GM13977 (cell line): ENCODE measurements around the gene CRKL.

Experiments
- DNase-seq: peaks from one replicate; pipeline ENCODE4 v3.0.0; 2012; ENCODE audit warnings: low spot score
- in situ Hi-C: fragments of 300-500 bp; cut with MboI; formaldehyde crosslinking; loops from one replicate; pipeline ENCODE4 v1.12.0; 2022; ENCODE audit warnings: low sequenced_read_pairs, low pct_unique_long_range_greater_than_20kb, mixed read lengths, inconsistent platforms; ENCODE audit not compliant: unreplicated experiment
- TF ChIP-seq, protein P1 (sequence below): IDR thresholded peaks from 2 replicates; pipeline ENCODE4 v1.5.1; 2012; ENCODE audit warnings: mild to moderate bottlenecking, control low read depth; ENCODE audit not compliant: insufficient read depth; ENCODE audit errors: extremely low read depth, missing control alignments

The CRKL gene

DNA sequence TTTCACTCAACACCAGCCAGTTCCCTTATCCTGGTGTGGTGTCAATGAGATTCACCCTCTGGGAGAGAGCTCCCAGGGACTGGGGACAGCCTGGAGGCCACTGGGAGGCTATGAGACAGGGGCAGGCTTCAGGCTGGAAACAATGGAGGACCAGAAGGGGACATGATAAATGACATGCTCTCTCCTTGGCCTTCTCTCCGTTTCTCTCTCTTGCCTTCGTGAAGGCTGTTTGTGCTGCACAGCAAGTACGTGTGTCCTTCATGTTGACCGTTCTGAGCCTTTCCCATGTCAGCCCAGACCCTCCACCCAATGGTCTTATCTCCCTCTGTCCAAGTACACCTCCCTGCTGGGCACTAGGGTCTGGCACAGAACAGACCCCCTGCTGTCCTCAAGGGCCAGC, 63.3 kb downstream of the CRKL start:
- TF ChIP-seq, protein P1, sequence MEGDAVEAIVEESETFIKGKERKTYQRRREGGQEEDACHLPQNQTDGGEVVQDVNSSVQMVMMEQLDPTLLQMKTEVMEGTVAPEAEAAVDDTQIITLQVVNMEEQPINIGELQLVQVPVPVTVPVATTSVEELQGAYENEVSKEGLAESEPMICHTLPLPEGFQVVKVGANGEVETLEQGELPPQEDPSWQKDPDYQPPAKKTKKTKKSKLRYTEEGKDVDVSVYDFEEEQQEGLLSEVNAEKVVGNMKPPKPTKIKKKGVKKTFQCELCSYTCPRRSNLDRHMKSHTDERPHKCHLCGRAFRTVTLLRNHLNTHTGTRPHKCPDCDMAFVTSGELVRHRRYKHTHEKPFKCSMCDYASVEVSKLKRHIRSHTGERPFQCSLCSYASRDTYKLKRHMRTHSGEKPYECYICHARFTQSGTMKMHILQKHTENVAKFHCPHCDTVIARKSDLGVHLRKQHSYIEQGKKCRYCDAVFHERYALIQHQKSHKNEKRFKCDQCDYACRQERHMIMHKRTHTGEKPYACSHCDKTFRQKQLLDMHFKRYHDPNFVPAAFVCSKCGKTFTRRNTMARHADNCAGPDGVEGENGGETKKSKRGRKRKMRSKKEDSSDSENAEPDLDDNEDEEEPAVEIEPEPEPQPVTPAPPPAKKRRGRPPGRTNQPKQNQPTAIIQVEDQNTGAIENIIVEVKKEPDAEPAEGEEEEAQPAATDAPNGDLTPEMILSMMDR, result no peak
- in situ Hi-C loops, result no loop called here
- no peak for DNase-seq

DNA sequence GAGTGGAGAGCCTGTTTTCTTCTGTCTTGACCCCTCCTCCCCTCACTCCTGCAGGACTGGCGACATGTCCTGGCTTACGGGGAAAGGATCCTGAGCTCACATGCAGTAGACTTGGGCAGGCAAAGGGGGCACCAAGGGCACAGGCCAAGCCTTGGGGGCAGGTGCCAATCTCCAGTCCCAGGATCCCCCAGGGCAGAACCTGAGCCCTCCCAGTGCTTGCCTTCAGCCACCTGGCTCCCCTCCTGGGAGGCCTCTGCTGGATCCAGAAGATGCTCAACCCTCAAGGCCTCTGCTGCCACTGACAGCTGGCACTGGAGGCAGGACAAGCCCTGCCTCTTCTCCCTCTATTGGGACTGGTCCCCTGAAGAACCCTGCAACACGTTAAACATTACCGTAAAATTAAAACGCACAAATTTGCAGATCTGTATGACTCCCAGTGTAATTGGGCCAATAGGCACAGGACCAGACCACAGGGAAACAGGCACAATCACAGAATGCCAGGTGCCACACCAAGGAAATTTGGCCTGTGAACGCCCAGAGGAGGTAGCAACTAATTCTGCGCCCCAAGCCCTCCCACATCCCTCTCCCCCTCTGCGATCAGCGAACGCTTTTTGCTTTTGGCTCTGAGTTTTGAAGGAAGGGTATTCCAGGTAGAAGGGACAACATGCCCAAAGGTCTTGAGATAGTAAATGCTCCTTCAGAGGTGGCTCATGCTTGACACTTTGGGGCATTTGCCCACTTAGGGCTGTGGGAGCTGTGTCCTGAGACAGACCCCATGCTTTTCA, 63.9 kb downstream of the CRKL start:
- in situ Hi-C loops, result no loop called here
- TF ChIP-seq, protein P1, result no peak
- no peak for DNase-seq

DNA sequence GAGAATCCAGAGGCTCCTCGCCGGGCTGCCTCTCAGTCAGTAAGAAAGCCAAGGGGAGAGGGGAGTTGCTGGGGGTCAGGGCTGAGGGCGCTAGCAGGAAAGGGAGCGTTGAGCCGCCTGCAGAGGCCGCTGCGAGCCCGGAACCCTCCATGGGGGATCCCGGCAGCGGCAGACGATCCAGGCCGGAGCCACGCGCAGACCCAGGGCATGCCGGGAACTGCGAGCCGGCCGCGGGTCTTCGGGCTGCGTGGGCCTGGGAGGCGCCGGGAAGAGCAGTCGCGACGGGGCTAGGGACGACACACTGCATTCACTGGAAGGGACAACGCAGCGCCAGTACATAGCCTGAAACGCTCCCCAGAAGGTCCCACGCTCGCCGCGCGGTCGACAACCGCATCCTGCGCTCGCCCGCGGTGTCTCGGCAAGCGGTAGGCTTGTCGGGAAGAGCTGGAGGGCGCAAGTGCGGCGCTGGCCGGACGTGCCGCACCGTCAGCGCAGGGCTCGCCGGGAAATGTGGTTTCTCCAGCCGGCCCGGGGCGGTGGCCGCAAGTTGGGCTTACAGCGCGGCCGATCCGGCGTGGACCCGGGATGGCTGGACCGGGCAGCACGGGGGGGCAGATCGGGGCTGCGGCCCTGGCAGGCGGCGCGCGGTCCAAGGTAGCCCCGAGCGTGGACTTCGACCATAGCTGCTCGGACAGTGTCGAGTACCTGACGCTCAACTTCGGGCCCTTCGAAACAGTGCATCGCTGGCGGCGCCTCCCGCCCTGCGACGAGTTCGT, 64.8 kb downstream of the CRKL start, which contains the start of gene LZTR1:
Gene LZTR1, plus strand, starts transcription at position 511 of the 776 bp plus-strand sequence. Its CDS starts 75 bp downstream, at position 586.
- in situ Hi-C loops, result no loop called here
- TF ChIP-seq, protein P1, result peak; percentile 67
- DNase-seq, result peak; percentile 93

DNA sequence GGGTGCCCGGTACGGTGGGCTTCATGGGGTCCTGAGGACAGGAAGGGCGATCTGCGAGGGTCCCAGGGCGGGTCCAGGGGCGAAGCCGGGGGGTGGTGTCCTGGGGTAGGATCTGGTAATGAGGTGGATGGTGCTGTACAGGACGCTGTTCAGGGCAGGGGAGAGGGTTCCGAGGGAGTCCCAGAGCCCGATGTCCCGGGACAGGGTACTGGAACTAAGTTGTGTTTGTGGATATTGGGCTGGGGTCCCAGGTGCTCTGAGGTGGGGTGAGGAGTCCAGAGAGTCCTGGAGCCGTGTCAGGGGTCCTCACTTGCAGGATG, 65.3 kb downstream of the CRKL start:
- DNase-seq, result no peak
- in situ Hi-C loops, result no loop called here
- TF ChIP-seq, protein P1, result no peak

DNA sequence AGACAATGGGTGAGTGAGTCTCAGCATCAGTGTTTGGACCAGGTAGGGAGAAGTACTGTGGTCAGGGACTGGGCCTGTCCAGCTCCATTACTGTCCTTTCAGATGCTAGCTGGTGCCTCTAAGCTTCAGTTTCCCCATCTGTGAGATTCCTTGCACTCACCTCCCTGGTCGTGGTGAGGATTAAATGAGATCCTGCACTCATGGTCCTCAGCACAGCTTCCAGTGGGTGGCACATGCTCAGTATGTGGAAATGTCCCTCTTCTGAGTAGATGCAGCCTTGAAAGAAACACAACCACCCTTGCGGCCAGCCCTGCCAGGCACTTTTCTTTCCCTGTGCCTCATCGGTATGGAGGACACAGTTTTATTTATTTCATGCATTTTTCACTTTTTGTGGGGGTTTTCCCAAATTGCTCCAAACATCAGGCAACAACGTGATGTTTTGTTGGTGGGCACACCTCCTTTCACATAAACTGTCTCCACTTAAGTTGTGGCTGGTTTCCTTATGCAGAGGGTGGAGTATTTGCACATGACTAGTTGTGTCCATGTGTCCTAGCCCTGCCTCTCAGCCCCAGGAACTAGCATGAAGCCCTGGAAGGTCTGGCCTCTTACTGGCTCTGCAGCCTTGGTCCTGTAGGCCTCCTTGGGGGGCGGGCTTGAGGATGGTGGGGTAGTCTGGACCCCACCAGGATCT, 66.0 kb downstream of the CRKL start:
- TF ChIP-seq, protein P1, result no peak
- no peak for DNase-seq
- in situ Hi-C loops, result no loop called here

DNA sequence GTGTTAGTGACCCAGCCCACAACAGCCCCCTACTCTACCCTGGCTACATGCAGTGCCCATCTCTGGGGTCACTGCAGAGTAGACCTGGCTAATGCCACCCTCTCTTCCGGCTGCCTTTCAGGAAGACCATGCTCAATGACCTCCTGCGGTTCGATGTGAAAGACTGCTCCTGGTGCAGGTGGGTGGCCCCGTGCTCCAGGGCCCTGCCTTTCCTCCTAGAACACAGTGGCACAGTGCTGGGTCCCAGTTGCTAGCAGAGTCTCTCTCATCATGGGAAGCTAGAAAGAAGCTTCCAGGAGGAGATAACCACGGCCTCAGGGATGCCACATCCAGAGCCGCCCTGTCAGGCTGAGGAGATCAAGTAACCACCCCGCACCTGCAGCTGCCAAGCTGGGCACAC, 68.5 kb downstream of the CRKL start:
- no peak for DNase-seq
- TF ChIP-seq, protein P1, result no peak
- in situ Hi-C loops, result no loop called here
